PC-9 (cell line): ENCODE measurements around the gene NHEJ1. TPM values are rescaled to one million over a fixed set of nuclear protein-coding genes. Genes with fewer than 3 reads are reported as not detected.

Experiments
- BruUV-seq: library from RNA; stranded (reverse); fragments of 400-500 nt; replicated peaks from 2 replicates; lab custom pipeline; 2021; lab: Mats Ljungman, UMichigan
- CTCF ChIA-PET: fragments of 300-600 bp; sonication (Branson Sonifier 250); formaldehyde crosslinking; loops from one replicate; lab custom pipeline; 2022; ENCODE audit warnings: antibody characterized with exemption; lab: Charles Lee
- POLR2A ChIA-PET: fragments of 300-600 bp; sonication (Branson Sonifier 250); formaldehyde crosslinking; loops from one replicate; lab custom pipeline; 2022; ENCODE audit warnings: antibody characterized with exemption; ENCODE audit not compliant: unreplicated experiment; lab: Charles Lee
- DNase-seq, 2 experiments: peaks; one replicate each; pipeline versions ENCODE4 v3.0.0 to v3.0.0-alpha.2; 2015 to 2022; ENCODE audit warnings: mixed read lengths in 1 of 2
- H2AFZ ChIP-seq: fragments of 200-600 bp; sonication (generic); 2 replicates; pipeline ENCODE4 v1.8.1; 2017; ENCODE audit warnings: antibody characterized with exemption
- H3F3A ChIP-seq: fragments of 200-600 bp; sonication (generic); 2 replicates; pipeline ENCODE4 v1.8.1; 2017; ENCODE audit warnings: antibody characterized with exemption, mild to moderate bottlenecking, low read depth; ENCODE audit not compliant: insufficient read depth
- H3K27ac ChIP-seq: fragments of 200-600 bp; sonication (generic); 2 replicates; pipeline ENCODE4 v1.6.1; 2016; ENCODE audit warnings: mixed run types
- H3K27me3 ChIP-seq: fragments of 200-600 bp; sonication (generic); 2 replicates; pipeline ENCODE4 v1.6.1; 2016; ENCODE audit warnings: low read depth, mixed run types; ENCODE audit not compliant: insufficient read depth
- H3K36me3 ChIP-seq: fragments of 200-600 bp; sonication (generic); 2 replicates; pipeline ENCODE4 v1.6.1; 2016; ENCODE audit warnings: low read depth, mixed run types
- H3K4me1 ChIP-seq: fragments of 200-600 bp; sonication (generic); replicated peaks from 2 replicates; pipeline ENCODE4 v1.6.1; 2016; ENCODE audit warnings: mixed run types; ENCODE audit not compliant: insufficient read depth
- H3K4me2 ChIP-seq: fragments of 200-600 bp; sonication (generic); 2 replicates; pipeline ENCODE4 v1.6.1; 2017; ENCODE audit warnings: mixed run types
- H3K4me3 ChIP-seq: fragments of 200-600 bp; sonication (generic); 2 replicates; pipeline ENCODE4 v1.6.1; 2016; ENCODE audit warnings: mixed run types
- H3K79me2 ChIP-seq: fragments of 200-600 bp; sonication (generic); 2 replicates; pipeline ENCODE4 v1.6.1; 2017; ENCODE audit warnings: low read depth, mixed run types
- H3K9me2 ChIP-seq: fragments of 200-600 bp; sonication (generic); 2 replicates; pipeline ENCODE4 v1.8.1; 2017; ENCODE audit warnings: mild to moderate bottlenecking; ENCODE audit not compliant: insufficient read depth
- H3K9me3 ChIP-seq: fragments of 200-600 bp; sonication (generic); 2 replicates; pipeline ENCODE4 v1.8.1; 2016; ENCODE audit warnings: low read depth; ENCODE audit not compliant: insufficient read depth
- H4K20me1 ChIP-seq: fragments of 200-600 bp; sonication (generic); 2 replicates; pipeline ENCODE4 v1.8.1; 2017; ENCODE audit not compliant: insufficient read depth
- EZH2 ChIP-seq: fragments of 200-600 bp; sonication (generic); IDR thresholded peaks from 2 replicates; pipeline ENCODE4 v1.8.0; 2017; ENCODE audit warnings: antibody characterized with exemption, low read depth
- intact Hi-C: fragments of 100-400 bp; cut with micrococcal nuclease; formaldehyde crosslinking; loops from one replicate; pipeline ENCODE4 v1.10.0; 2022; ENCODE audit not compliant: unreplicated experiment
- total RNA-seq: library from RNA; stranded (reverse); gene quantifications from 2 replicates; pipeline ENCODE4 v1.2.3, GENCODE V29; 2021
- TF ChIP-seq, protein P1 (sequence below): fragments of 200-600 bp; sonication (generic); conservative IDR thresholded peaks from 2 replicates; pipeline ENCODE4 v1.6.1; 2017; ENCODE audit warnings: mixed run types, antibody characterized with exemption, mild to moderate bottlenecking, moderate library complexity

The NHEJ1 gene
- total RNA-seq, 1 experiment from 2014 or later, result 9.8 TPM

GRCh38 chr2:219155054-219155644 lies 5.5 kb downstream of the NHEJ1 start:
- Histone ChIP-seq H3K4me2 (no peak overlapping the region), H3K9me3 (no peaks in the 10 kb centered on the region), H2AFZ (no peak overlapping the region), H3K27me3 (no peaks in the 10 kb centered on the region), H4K20me1 (no peaks in the 10 kb centered on the region), H3K4me3 (no peak overlapping the region), H3K9me2 (no peaks in the 10 kb centered on the region), H3F3A (peaks cover 9% of the 10 kb centered on the region; the same call in 1 of the 2 replicates), H3K79me2 (no peaks in the 10 kb centered on the region), H3K36me3 (no peaks in the 10 kb centered on the region), H3K4me1 (no peaks in the 10 kb centered on the region), H3K27ac (no peak overlapping the region)
- DNase-seq, result peak in 1 of 2 experiments; percentile 12
- intact Hi-C loops, result loop anchor here (1.0 to 5.0 kb wide), 4 partner anchors 97 to 302 kb away; no protein-coding TSS in a partner anchor
- TF ChIP-seq, protein P1, sequence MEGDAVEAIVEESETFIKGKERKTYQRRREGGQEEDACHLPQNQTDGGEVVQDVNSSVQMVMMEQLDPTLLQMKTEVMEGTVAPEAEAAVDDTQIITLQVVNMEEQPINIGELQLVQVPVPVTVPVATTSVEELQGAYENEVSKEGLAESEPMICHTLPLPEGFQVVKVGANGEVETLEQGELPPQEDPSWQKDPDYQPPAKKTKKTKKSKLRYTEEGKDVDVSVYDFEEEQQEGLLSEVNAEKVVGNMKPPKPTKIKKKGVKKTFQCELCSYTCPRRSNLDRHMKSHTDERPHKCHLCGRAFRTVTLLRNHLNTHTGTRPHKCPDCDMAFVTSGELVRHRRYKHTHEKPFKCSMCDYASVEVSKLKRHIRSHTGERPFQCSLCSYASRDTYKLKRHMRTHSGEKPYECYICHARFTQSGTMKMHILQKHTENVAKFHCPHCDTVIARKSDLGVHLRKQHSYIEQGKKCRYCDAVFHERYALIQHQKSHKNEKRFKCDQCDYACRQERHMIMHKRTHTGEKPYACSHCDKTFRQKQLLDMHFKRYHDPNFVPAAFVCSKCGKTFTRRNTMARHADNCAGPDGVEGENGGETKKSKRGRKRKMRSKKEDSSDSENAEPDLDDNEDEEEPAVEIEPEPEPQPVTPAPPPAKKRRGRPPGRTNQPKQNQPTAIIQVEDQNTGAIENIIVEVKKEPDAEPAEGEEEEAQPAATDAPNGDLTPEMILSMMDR, result peak; percentile 81
- no peak for TF ChIP-seq EZH2
- ChIA-PET CTCF (interaction anchor here (0.8 to 2.5 kb wide), 10 partner anchors 77 to 175 kb away, joined by 3 to 22 read pairs (median 4); no protein-coding TSS in a partner anchor), POLR2A (interaction anchor here (1.2 kb wide), 1 partner anchor 125 kb away, joined by 4 read pairs; no protein-coding TSS in a partner anchor)
- BruUV-seq, result no TSS peak

GRCh38 chr2:219149667-219150066 lies 10.9 kb downstream of the NHEJ1 start:
- Histone ChIP-seq H3K27me3 (no peaks in the 10 kb centered on the region), H2AFZ (no peak overlapping the region), H3K79me2 (no peaks in the 10 kb centered on the region), H3F3A (no peaks in the 10 kb centered on the region), H3K36me3 (no peaks in the 10 kb centered on the region), H4K20me1 (no peaks in the 10 kb centered on the region), H3K4me3 (no peak overlapping the region), H3K9me3 (no peaks in the 10 kb centered on the region), H3K4me1 (no peaks in the 10 kb centered on the region), H3K4me2 (no peak overlapping the region), H3K9me2 (no peaks in the 10 kb centered on the region), H3K27ac (no peak overlapping the region)
- peak in 1 of 2 experiments; percentile 17 for DNase-seq
- CTCF ChIA-PET, result interaction anchor here (0.5 to 1.0 kb wide), 4 partner anchors 99 to 170 kb away, joined by 3 to 9 read pairs (median 4); no protein-coding TSS in a partner anchor
- intact Hi-C loops, result no loop called here
- POLR2A ChIA-PET, result no interaction called here
- no TSS peak for BruUV-seq
- TF ChIP-seq, protein P1, result no peak
- TF ChIP-seq EZH2, result no peak

- Histone ChIP-seq H2AFZ (no peak overlapping the region), H3K27me3 (no peaks in the 10 kb centered on the region), H4K20me1 (peaks cover 5% of the 10 kb centered on the region; the same call in 1 of the 2 replicates), H3K36me3 (no peaks in the 10 kb centered on the region), H3K9me2 (no peaks in the 10 kb centered on the region), H3K9me3 (no peaks in the 10 kb centered on the region), H3K4me3 (no peak overlapping the region), H3K4me2 (no peak overlapping the region), H3F3A (peaks cover 5% of the 10 kb centered on the region; the same call in 1 of the 2 replicates), H3K27ac (no peak overlapping the region), H3K79me2 (no peaks in the 10 kb centered on the region), H3K4me1 (peaks cover 11% of the 10 kb centered on the region)
- POLR2A ChIA-PET, result interaction anchor here (0.6 kb wide), 2 partner anchors 34 to 108 kb away, joined by 3 read pairs; partner anchors contain the start of gene CNPPD1
- DNase-seq, result peak; percentile 74 to 81
- TF ChIP-seq EZH2, result no peak
- TF ChIP-seq, protein P1, result no peak
- CTCF ChIA-PET, result interaction anchor here (0.5 to 0.8 kb wide), 3 partner anchors 23 to 165 kb away, joined by 3 to 6 read pairs (median 3); no protein-coding TSS in a partner anchor
- intact Hi-C loops, result no loop called here
- no TSS peak for BruUV-seq
These were observed 18.3 kb downstream of the NHEJ1 start for GRCh38 chr2:219142329-219142728.
